GM21515 (cell line): ENCODE results near the gene ARF6.

ENCODE experiments used
- ATAC-seq: cut with Tn5 transposase; IDR thresholded peaks from one replicate; pipeline ENCODE4 v1.9.1; 2021; ENCODE audit not compliant: unreplicated experiment

ARF6 gene

DNA sequence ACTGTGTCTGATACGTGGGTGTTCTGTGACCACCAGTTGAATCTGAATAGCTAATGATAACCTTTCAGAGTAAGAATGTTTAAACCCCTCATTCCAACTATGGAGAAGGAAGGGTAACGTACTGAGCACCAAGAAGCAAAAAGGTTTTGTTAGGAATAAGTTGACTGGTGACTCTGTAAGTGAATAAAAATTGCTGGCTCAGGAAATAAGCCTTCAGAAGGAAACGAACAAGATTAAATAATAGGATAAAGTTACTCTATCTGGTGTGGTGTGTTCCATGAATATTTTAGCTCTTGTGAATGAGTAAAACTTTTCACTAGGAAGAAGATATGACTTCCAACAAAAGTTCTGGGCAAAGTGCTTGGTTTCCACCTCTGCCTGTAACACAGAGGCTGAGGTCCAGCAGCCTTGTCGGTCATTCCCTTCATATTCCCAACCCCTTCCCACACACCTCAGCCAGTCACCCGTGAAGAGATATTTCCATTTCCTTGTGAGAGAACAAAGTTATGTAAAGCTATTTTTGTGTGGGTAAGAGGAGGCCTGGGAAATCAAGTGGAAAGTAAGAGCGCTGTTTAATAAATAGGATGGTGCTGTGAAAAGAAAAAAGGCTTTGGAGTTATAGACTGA lies 47.1 kb downstream of the ARF6 start:
- no peak for ATAC-seq

GRCh38 chr14:49940808-49941421 lies 48.0 kb downstream of the ARF6 start:
- ATAC-seq = no peak

- ATAC-seq = no peak
These were observed 49.2 kb downstream of the ARF6 start for GRCh38 chr14:49942090-49942489.

GRCh38 chr14:49944501-49944900 lies 51.6 kb downstream of the ARF6 start:
- ATAC-seq = no peak

DNA sequence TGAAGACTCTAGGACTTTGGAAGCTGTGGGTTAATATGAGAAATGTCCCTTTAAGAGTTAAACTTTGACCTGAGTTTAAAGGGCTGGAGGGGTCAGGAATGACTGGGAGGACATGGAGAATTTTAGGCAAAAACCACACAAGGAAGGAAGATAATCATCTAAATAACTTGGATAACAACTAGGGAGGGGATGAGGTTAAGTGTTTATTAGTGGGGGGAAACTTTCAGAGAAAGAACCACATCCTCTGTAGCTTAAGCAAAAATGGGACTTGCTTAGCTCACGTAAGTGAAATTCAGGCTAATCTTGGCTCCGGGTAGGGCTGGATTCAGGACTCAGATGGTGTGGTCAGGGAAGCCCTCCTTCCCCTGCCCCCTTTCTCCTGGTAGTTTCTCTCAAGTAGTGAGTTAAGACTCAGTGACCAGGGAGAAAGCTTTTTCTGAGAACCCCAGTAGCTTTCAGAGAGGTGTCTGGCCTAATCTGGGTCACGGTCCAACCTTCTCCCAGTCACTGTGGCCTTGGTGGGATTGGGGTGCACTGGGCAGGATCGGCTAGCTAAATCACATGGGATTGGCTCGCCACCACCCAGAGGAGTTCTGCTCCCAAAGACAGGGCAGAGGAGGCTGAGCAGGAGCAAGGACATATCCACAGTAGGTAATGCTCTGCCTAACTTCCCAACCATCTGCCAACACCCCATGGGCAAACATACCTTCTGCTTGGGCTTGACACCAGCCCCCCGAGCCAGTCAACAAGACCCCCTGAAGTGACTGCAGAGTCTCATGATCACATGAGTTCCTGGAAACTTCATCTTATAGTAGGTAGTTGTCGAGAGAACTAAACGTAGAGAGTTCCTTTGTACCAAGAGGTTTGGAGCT lies 52.8 kb downstream of the ARF6 start:
- no peak for ATAC-seq
